ENCODE measurements around the gene GFY. TPM values are rescaled to one million over a fixed set of nuclear protein-coding genes. Genes with fewer than 3 reads are reported as not detected.

Gene GFY
- total RNA-seq, 4 donors from 2014 or later, result not detected

- Histone ChIP-seq H3K9me3 (no peaks in the 10 kb centered on the region), H3K36me3 (no peaks in the 10 kb centered on the region), H3K27ac (no peak overlapping the region), H3K4me1 (no peaks in the 10 kb centered on the region), H3K27me3 (no peaks in the 10 kb centered on the region), H3K4me3 (no peak overlapping the region)
- intact Hi-C loops (cut with DNase I), result no loop called here
- no peak for TF ChIP-seq POLR2A (IDR thresholded peaks at IDR 0.05)
- TF ChIP-seq CTCF (IDR thresholded peaks at IDR 0.05), result no peak
- no peak for DNase-seq
- 61 to 72% methylated on average over 6 to 8 of the region's 8 CpGs for WGBS, 2 donors
Measured at GRCh38 chr19:49408816-49409440, 16.3 kb upstream of the GFY start.

GRCh38 chr19:49409441-49410029 is 15.7 kb upstream of the GFY start:
- Histone ChIP-seq H3K9me3 (no peaks in the 10 kb centered on the region), H3K4me1 (no peaks in the 10 kb centered on the region), H3K36me3 (no peaks in the 10 kb centered on the region), H3K4me3 (no peak overlapping the region), H3K27ac (no peak overlapping the region), H3K27me3 (no peaks in the 10 kb centered on the region)
- TF ChIP-seq POLR2A (IDR thresholded peaks at IDR 0.05) (no peak), CTCF (IDR thresholded peaks at IDR 0.05) (no peak)
- DNase-seq, result no peak
- intact Hi-C loops (cut with DNase I), result no loop called here
- WGBS, 2 donors, result 63 to 76% methylated on average over 5 of the region's 5 CpGs

- H3K36me3 ChIP-seq, result no peaks in the 10 kb centered on the region
- H3K4me3 ChIP-seq, result no peak overlapping the region
- no peaks in the 10 kb centered on the region for H3K9me3 ChIP-seq
- WGBS, 2 donors, result 63 to 74% methylated on average over 2 to 3 of the region's 3 CpGs
- no peak for DNase-seq
- TF ChIP-seq POLR2A (IDR thresholded peaks at IDR 0.05) (no peak), CTCF (IDR thresholded peaks at IDR 0.05) (no peak)
- no peaks in the 10 kb centered on the region for H3K4me1 ChIP-seq
- H3K27ac ChIP-seq, result no peak overlapping the region
- intact Hi-C loops (cut with DNase I), result no loop called here
- H3K27me3 ChIP-seq, result peaks cover 0 to 21% (median 0%) of the 10 kb centered on the region in 4 donors
Measured at GRCh38 chr19:49411681-49412326, 13.4 kb upstream of the GFY start.

- Histone ChIP-seq H3K4me3 (no peak overlapping the region), H3K4me1 (no peaks in the 10 kb centered on the region), H3K36me3 (no peaks in the 10 kb centered on the region), H3K9me3 (no peaks in the 10 kb centered on the region), H3K27ac (no peak overlapping the region), H3K27me3 (peaks cover 0 to 36% (median 0%) of the 10 kb centered on the region in 4 donors)
- TF ChIP-seq CTCF (IDR thresholded peaks at IDR 0.05), result no peak
- TF ChIP-seq POLR2A (IDR thresholded peaks at IDR 0.05), result no peak
- DNase-seq, result no peak
- WGBS, 2 donors, result 87 to 90% methylated on average over 2 to 6 of the region's 9 CpGs
- intact Hi-C loops (cut with DNase I), result no loop called here
Measured at GRCh38 chr19:49413348-49413747, 11.8 kb upstream of the GFY start.

GRCh38 chr19:49414256-49414655 is 10.9 kb upstream of the GFY start:
- no peaks in the 10 kb centered on the region for H3K9me3 ChIP-seq
- no peak overlapping the region for H3K27ac ChIP-seq
- no peaks in the 10 kb centered on the region for H3K4me1 ChIP-seq
- peaks cover 0 to 45% (median 0%) of the 10 kb centered on the region in 4 donors for H3K27me3 ChIP-seq
- DNase-seq, result no peak
- H3K36me3 ChIP-seq, result no peaks in the 10 kb centered on the region
- intact Hi-C loops (cut with DNase I), result no loop called here
- WGBS, 2 donors, result 65 to 76% methylated on average over 2 to 3 of the region's 3 CpGs
- no peak overlapping the region for H3K4me3 ChIP-seq
- TF ChIP-seq CTCF (IDR thresholded peaks at IDR 0.05), result no peak
- no peak for TF ChIP-seq POLR2A (IDR thresholded peaks at IDR 0.05)
